Spleen (tissue), 11 donors: ENCODE results near the gene PNCK. TPM values are rescaled to one million over a fixed set of nuclear protein-coding genes. Genes with fewer than 3 reads are reported as not detected.
"Not testable (repeated sequence)": the region's sequence is repeated elsewhere in the genome, so short reads cannot be mapped to it uniquely, and the experiment has no call there.

Experiments used
- DNase-seq: peaks from one replicate; pipeline ENCODE4 v3.0.0-alpha.2; 2020
- H3K27ac ChIP-seq, 8 donors: fragments of 200-600 bp; sonication (generic) in 7 of 8; 1 replicate in 4 of 8; 2 replicates in 4 of 8; pipeline versions ENCODE4 v1.5.0 to v1.8.0; 2016 to 2021; ENCODE audit warnings: inconsistent platforms in 4 of 8, mild to moderate bottlenecking in 4 of 8, moderate library complexity in 1 of 8
- H3K27me3 ChIP-seq, 7 donors: fragments of 200-600 bp; sonication (generic) in 6 of 7; replicated peaks in 1 of 7; 1 replicate in 4 of 7; 2 replicates in 3 of 7; pipeline versions ENCODE4 v1.5.0 to v1.8.0; 2016 to 2021; ENCODE audit warnings: inconsistent platforms in 3 of 7, mild to moderate bottlenecking in 1 of 7
- H3K36me3 ChIP-seq, 6 donors: fragments of 200-600 bp; sonication (generic) in 5 of 6; 1 replicate in 4 of 6; 2 replicates in 2 of 6; pipeline versions ENCODE4 v1.5.0 to v1.8.0; 2016 to 2021; ENCODE audit warnings: inconsistent platforms in 2 of 6
- H3K4me1 ChIP-seq, 6 donors: fragments of 200-600 bp; sonication (generic) in 5 of 6; 1 replicate in 3 of 6; 2 replicates in 3 of 6; pipeline versions ENCODE4 v1.5.0 to v1.8.0; 2016 to 2021; ENCODE audit warnings: inconsistent platforms in 3 of 6
- H3K4me3 ChIP-seq, 8 donors: fragments of 200-600 bp; sonication (generic) in 7 of 8; 1 replicate in 4 of 8; 2 replicates in 4 of 8; pipeline versions ENCODE4 v1.5.0 to v1.8.0; 2016 to 2021; ENCODE audit warnings: inconsistent platforms in 4 of 8, mild to moderate bottlenecking in 4 of 8, moderate library complexity in 2 of 8
- H3K9me3 ChIP-seq, 8 donors: fragments of 200-600 bp; sonication (generic) in 7 of 8; 1 replicate in 4 of 8; 2 replicates in 4 of 8; pipeline versions ENCODE4 v1.5.0 to v1.8.0; 2016 to 2021; ENCODE audit warnings: inconsistent platforms in 4 of 8
- POLR2A ChIP-seq, 3 donors: fragments of 450-650 bp; IDR thresholded peaks; one replicate each; pipeline ENCODE4 v1.5.1; 2017; ENCODE audit warnings: antibody characterized with exemption in 3 of 3, mild to moderate bottlenecking in 1 of 3
- POLR2AphosphoS5 ChIP-seq, 3 donors: sonication (generic); formaldehyde crosslinking; IDR thresholded peaks; one replicate each; pipeline ENCODE4 v1.5.1; 2017; ENCODE audit warnings: antibody characterized with exemption in 3 of 3
- WGBS, 5 donors: extraction: QIAGEN DNeasy Blood & Tissue Kit in 3 of 5; methylation state at CpG; one replicate each; pipeline versions ENCODE4 v1.1.5 to v1.1.7; 2013 to 2018; 5-methylcytosine and 5-hydroxymethylcytosine counted together
- intact Hi-C: fragments of 100-400 bp; cut with DNase I; formaldehyde crosslinking; loops from one replicate; pipeline ENCODE4 v1.15.0; 2023; ENCODE audit warnings: low total_unique reads
- polyA plus RNA-seq, 3 donors: library from polyadenylated mRNA; stranded (reverse); fragments of 200-250 nt; gene quantifications; one replicate each; pipeline ENCODE4 v1.2.1, GENCODE V29; 2013
- total RNA-seq, 7 donors: library from RNA; depleted of rRNA in 3 of 7; stranded (reverse); fragments of >200 nt in 3 of 7; fragmentation: NEBNext Ultra II Directional in 4 of 7; extraction: Animal tissue kit (Norgen Biotek cat#: 25700) in 4 of 7; gene quantifications; one replicate each; pipeline versions ENCODE4 v1.1.0 to v1.2.1, GENCODE V29; 2016 to 2021
- TF ChIP-seq, protein P1 (sequence below), 11 experiments: fragments of 200-600 bp in 7 of 11; fragments of 450-650 bp in 4 of 11; sonication (generic) in 4 of 11; IDR thresholded peaks in 8 of 11; conservative IDR thresholded peaks in 3 of 11; 1 replicate in 7 of 11; 2 replicates in 4 of 11; pipeline versions ENCODE4 v1.4.0 to v1.8.0; 2016 to 2021; ENCODE audit warnings: antibody characterized with exemption in 11 of 11, inconsistent platforms in 4 of 11, mild to moderate bottlenecking in 1 of 11
- donor health status: healthy with polysubstance abuse.
- donor health status: DM: no; HTN: no; CAD: no; lungs with moderate emphysema.
- donor health status: DM: no; HTN: no; CAD: no.
- donor health status: Bipolar disorder and iron deficiency.
- donor health status: healthy.
- donor health status: DM: no; HTN: no; CAD: no.
- donor health status: DM: yes; HTN: yes; CAD: no.

PNCK gene
- total and polyA plus RNA-seq, 10 donors: 0.18 to 1.2 (median 0.54) TPM; not detected in 4

DNA sequence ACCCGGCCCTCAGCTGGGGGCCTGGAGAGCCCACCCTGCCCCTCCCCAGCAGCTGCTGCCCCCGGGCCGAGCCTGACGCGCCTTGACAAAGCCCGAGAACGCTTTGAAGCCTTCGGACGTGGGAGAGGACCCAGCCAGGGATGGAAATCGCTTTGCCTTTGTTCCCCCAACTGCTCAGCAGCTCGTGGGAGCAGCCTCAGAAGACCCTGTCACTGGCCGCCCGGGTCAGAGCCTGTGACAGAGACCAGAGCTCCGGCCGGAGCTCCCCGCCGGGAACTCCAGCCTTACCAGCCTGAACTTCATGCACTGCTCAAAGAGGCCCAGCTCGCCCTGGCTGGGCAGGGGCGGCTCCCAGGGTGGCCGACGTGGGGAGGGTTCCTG is 11.5 kb upstream of the PNCK start:
- Histone ChIP-seq H3K36me3 (no peaks in the 10 kb centered on the region), H3K27me3 (peaks cover 0 to 57% (median 6%) of the 10 kb centered on the region in 7 donors), H3K9me3 (peaks cover 0 to 4% (median 0%) of the 10 kb centered on the region in 8 donors), H3K4me3 (no peak overlapping the region), H3K27ac (no peak overlapping the region), H3K4me1 (peaks cover 0 to 23% (median 2%) of the 10 kb centered on the region in 6 donors)
- TF ChIP-seq, protein P1, sequence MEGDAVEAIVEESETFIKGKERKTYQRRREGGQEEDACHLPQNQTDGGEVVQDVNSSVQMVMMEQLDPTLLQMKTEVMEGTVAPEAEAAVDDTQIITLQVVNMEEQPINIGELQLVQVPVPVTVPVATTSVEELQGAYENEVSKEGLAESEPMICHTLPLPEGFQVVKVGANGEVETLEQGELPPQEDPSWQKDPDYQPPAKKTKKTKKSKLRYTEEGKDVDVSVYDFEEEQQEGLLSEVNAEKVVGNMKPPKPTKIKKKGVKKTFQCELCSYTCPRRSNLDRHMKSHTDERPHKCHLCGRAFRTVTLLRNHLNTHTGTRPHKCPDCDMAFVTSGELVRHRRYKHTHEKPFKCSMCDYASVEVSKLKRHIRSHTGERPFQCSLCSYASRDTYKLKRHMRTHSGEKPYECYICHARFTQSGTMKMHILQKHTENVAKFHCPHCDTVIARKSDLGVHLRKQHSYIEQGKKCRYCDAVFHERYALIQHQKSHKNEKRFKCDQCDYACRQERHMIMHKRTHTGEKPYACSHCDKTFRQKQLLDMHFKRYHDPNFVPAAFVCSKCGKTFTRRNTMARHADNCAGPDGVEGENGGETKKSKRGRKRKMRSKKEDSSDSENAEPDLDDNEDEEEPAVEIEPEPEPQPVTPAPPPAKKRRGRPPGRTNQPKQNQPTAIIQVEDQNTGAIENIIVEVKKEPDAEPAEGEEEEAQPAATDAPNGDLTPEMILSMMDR (IDR thresholded peaks at IDR 0.05 in 8 of 11, conservative IDR thresholded peaks at IDR 0.05 in 3 of 11): no peak
- no peak for TF ChIP-seq POLR2A (IDR thresholded peaks at IDR 0.05)
- no peak for TF ChIP-seq POLR2AphosphoS5 (IDR thresholded peaks at IDR 0.05)
- DNase-seq: peak; percentile 58
- 56 to 66% (median 59%) methylated on average over 7 to 21 of the region's 21 CpGs for WGBS, 5 donors
- intact Hi-C loops: no loop called here

DNA sequence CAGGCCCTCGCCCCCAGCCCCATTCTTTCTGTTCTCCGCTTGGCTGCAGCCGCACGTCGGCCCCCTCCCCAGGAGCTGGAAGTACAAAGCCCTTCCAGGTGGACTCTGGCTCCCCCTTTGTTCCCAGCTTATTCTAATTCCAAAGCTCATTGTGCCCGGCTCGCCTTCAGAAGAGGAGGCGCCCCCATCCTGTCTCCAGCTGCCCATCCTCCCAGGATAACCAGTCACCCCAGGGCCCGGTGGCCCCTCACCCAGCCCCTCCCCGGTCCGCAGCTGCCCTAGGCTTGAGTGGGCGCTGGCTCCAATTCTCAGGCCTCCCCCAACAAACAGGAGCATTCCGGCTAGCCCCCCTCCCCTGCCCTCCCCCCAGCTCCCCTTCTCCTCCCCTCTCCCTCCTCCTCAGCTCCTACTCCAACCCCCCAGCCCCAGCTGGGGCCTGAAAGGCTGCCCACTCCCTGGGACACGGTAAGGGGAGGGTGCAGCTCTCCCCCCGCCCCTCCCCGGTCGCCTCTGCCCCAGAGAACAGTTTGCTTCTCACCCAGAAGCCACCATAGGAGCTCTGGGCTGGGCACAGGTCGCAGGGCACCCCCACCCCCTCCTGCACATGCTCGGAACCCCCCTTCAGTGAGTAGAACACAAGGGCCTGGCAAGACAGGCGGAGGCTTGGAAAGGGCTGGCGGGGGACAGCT is 11.0 kb upstream of the PNCK start:
- peaks cover 0 to 19% (median 2%) of the 10 kb centered on the region in 6 donors for H3K4me1 ChIP-seq
- no peak overlapping the region for H3K27ac ChIP-seq
- no peak overlapping the region for H3K4me3 ChIP-seq
- H3K36me3 ChIP-seq: no peaks in the 10 kb centered on the region
- peaks cover 0 to 51% (median 6%) of the 10 kb centered on the region in 7 donors for H3K27me3 ChIP-seq
- DNase-seq: peak; percentile 40
- 42 to 54% (median 50%) methylated on average over 12 to 21 of the region's 21 CpGs for WGBS, 5 donors
- TF ChIP-seq POLR2AphosphoS5 (IDR thresholded peaks at IDR 0.05) (no peak), POLR2A (IDR thresholded peaks at IDR 0.05) (no peak)
- TF ChIP-seq, protein P1 (IDR thresholded peaks at IDR 0.05 in 8 of 11, conservative IDR thresholded peaks at IDR 0.05 in 3 of 11): no peak
- peaks cover 0 to 4% (median 0%) of the 10 kb centered on the region in 8 donors for H3K9me3 ChIP-seq
- intact Hi-C loops: no loop called here

DNA sequence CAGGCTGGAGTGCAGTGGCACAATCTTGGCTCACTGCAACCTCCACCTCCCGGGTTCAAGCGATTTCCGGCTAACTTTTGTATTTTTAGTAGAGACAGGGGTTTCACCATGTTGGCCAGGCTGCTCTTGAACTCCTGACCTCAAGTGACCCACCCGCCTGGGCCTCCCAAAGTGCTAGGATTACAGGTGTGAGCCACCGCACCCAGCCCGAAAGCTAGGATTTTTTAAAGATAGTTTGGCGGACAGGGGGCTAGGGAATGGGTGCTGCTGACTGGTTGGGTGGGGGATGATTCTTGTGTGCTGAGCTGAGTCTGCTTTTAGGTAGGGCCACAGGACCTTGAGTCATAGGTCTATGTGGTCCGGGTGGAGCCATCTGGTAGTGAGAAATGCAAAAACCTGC is 9.9 kb upstream of the PNCK start:
- H3K36me3 ChIP-seq, H3K4me3 ChIP-seq, H3K27ac ChIP-seq, H3K4me1 ChIP-seq, H3K9me3 ChIP-seq, intact Hi-C loops: not testable (repeated sequence)
- peaks cover 0 to 40% (median 6%) of the 10 kb centered on the region in 7 donors for H3K27me3 ChIP-seq
- WGBS, 5 donors: 94 to 98% (median 95%) methylated on average over 4 to 8 of the region's 8 CpGs
- peak; percentile 24 for DNase-seq

DNA sequence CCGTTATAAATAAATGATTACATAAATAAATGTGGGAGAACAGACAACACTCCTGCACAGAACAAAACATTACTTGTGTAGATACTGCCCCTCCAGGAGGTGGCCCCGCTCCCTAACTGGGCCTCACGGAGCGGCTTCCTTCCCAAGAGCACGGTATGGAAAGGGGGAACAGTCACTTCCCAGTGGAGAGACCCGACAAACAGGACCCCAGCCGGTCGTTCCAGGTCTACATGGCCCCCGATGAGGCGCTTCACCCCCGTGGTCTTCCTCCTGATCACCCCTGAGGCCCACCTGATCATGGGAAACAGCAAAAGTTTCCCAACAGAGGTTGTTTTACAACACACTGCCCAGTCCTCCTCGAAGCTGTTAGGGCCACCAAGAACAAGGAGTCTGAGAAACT is 7.6 kb upstream of the PNCK start:
- intact Hi-C loops: no loop called here
- Histone ChIP-seq H3K9me3 (peaks cover 0 to 4% (median 0%) of the 10 kb centered on the region in 8 donors), H3K27ac (no peak overlapping the region), H3K36me3 (no peaks in the 10 kb centered on the region), H3K4me1 (no peaks in the 10 kb centered on the region), H3K4me3 (no peak overlapping the region), H3K27me3 (peaks cover 0 to 30% (median 6%) of the 10 kb centered on the region in 7 donors)
- TF ChIP-seq, protein P1 (IDR thresholded peaks at IDR 0.05 in 8 of 11, conservative IDR thresholded peaks at IDR 0.05 in 3 of 11): no peak
- TF ChIP-seq POLR2A (IDR thresholded peaks at IDR 0.05) (no peak), POLR2AphosphoS5 (IDR thresholded peaks at IDR 0.05) (no peak)
- DNase-seq: peak; percentile 61
- WGBS, 5 donors: 56 to 77% (median 72%) methylated on average over 8 to 12 of the region's 12 CpGs
